OCI-LY7 (cell line): ENCODE data around the gene CTBP1.

Source experiments
- CTCF ChIP-seq: fragments of 200-600 bp; sonication (generic); conservative IDR thresholded peaks from 2 replicates; pipeline ENCODE4 v1.5.1; 2014; ENCODE audit warnings: mild to moderate bottlenecking, antibody characterized with exemption, low read length, moderate library complexity, mixed read lengths
- EZH2phosphoT487 ChIP-seq: fragments of 200-600 bp; sonication (generic); IDR thresholded peaks from 2 replicates; pipeline ENCODE4 v1.6.1; 2018; ENCODE audit warnings: low read depth, borderline replicate concordance, mild to moderate bottlenecking, mixed run types, antibody characterized with exemption, low read length, moderate library complexity, mixed read lengths

DNA sequence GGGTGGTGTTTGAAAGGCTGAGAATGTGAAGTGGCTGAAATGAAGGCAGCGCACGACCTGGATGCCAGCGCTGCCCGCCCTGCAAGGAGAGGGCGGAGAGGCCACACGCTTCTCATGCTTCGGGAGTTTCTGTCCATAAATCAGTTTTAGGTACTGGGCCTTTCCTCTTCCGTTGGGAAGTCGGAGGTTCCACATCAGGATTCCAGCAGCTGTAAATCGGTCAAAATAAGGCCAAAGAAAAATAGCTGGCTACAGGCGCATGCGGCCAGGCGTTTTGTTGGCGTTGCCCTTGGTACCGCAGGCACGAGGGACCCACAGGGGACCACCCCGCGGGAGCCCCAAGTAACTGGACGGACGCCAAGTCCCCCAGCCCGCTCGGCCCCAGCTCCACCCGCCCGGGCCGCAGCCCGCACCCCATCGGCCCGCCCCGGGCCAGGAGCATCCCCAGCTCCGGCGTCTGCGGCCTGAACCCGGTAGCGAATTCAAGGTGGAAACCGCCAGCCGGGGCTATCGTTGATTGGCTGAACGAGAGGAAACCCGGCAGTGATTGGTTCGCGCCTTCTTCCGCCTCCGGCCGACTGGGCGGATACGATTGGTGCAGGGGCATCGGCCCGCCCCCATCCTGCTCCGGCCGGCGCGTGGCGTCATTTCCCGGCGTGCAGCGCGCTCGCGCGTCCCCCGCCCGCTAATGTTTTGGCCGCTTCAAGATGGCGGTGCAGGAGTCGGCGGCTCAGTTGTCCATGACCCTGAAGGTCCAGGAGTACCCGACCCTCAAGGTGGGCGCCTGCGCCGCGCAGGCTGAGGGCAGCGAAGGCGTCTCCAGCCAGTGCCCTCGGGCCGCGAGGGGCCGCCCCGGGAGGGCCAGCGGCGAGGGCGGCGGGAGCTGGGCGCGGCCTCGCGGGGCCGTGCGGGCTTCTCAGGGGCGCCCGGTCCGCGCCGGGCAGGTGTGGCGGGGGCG, 40.6 kb upstream of the CTBP1 start, which contains the start of gene MAEA:
- TF ChIP-seq CTCF (no peak), EZH2phosphoT487 (no peak)
